Subcutaneous abdominal adipose tissue (tissue), 5 donors: ENCODE measurements around the gene CCDC3.

Experiments
- H3K27ac ChIP-seq: one replicate; pipeline ENCODE4 v1.7.0; 2013; ENCODE audit warnings: low read depth, mild to moderate bottlenecking, inconsistent platforms, low read length, moderate library complexity
- H3K27me3 ChIP-seq, 5 donors: one replicate each; pipeline ENCODE4 v1.7.0; 2013; ENCODE audit warnings: low read length in 5 of 5, inconsistent platforms in 1 of 5; ENCODE audit not compliant: control insufficient read depth in 5 of 5, insufficient read depth in 4 of 5
- H3K36me3 ChIP-seq, 5 donors: one replicate each; pipeline ENCODE4 v1.7.0; 2013; ENCODE audit warnings: low read length in 5 of 5; ENCODE audit not compliant: control insufficient read depth in 5 of 5, insufficient read depth in 5 of 5
- H3K4me1 ChIP-seq, 5 donors: one replicate each; pipeline ENCODE4 v1.7.0; 2013; ENCODE audit warnings: low read length in 5 of 5, mild to moderate bottlenecking in 3 of 5, moderate library complexity in 1 of 5; ENCODE audit not compliant: control insufficient read depth in 5 of 5, insufficient read depth in 5 of 5
- H3K4me3 ChIP-seq, 5 donors: one replicate each; pipeline ENCODE4 v1.7.0; 2013; ENCODE audit warnings: low read length in 5 of 5, low read depth in 1 of 5
- H3K9ac ChIP-seq, 5 donors: one replicate each; pipeline ENCODE4 v1.7.0; 2013; ENCODE audit warnings: low read length in 5 of 5, mild to moderate bottlenecking in 4 of 5, moderate library complexity in 3 of 5
- H3K9me3 ChIP-seq, 5 donors: one replicate each; pipeline ENCODE4 v1.7.0; 2013; ENCODE audit warnings: low read length in 5 of 5; ENCODE audit not compliant: control insufficient read depth in 5 of 5
- donor health status: healthy.
- donor health status: healthy.
- donor health status: healthy.
- donor health status: healthy.
- donor health status: healthy.

CCDC3 gene

GRCh38 chr10:12847361-12847975, 154.0 kb downstream of the CCDC3 start:
- Histone ChIP-seq H3K9ac (no peak overlapping the region), H3K4me1 (peaks cover 3 to 26% (median 22%) of the 10 kb centered on the region in 5 donors), H3K4me3 (no peak overlapping the region), H3K27ac (no peak overlapping the region), H3K9me3 (peaks cover 0 to 3% (median 0%) of the 10 kb centered on the region in 5 donors), H3K36me3 (no peaks in the 10 kb centered on the region), H3K27me3 (peaks cover 0 to 9% (median 4%) of the 10 kb centered on the region in 5 donors)

GRCh38 chr10:12846718-12847117, 154.8 kb downstream of the CCDC3 start:
- no peak overlapping the region for H3K27ac ChIP-seq

More at GRCh38 chr10:12846718-12847117, 154.8 kb downstream of the CCDC3 start:
- H3K4me3 ChIP-seq, result no peak overlapping the region
- peaks cover 3 to 32% (median 26%) of the 10 kb centered on the region in 5 donors for H3K4me1 ChIP-seq
- peaks cover 0 to 3% (median 0%) of the 10 kb centered on the region in 5 donors for H3K9me3 ChIP-seq
- H3K27me3 ChIP-seq, result peaks cover 0 to 9% (median 4%) of the 10 kb centered on the region in 5 donors
- no peaks in the 10 kb centered on the region for H3K36me3 ChIP-seq
- H3K9ac ChIP-seq, result no peak overlapping the region
